ENCODE data around the gene SMARCE1. TPM values are rescaled to one million over a fixed set of nuclear protein-coding genes. Genes with fewer than 3 reads are reported as not detected.
"Not testable (repeated sequence)": the region's sequence is repeated elsewhere in the genome, so short reads cannot be mapped to it uniquely, and the experiment has no call there.

SMARCE1 gene
- total and polyA plus RNA-seq, 8 donors = 83.9 to 262 (median 227) TPM

GRCh38 chr17:40597556-40598300, 49.9 kb downstream of the SMARCE1 start:
- TF ChIP-seq CTCF (IDR thresholded peaks at IDR 0.05) = no peak
- DNase-seq = no peak
- peak overlapping the region in 1 of 2 donors; percentile 35 for H3K27ac ChIP-seq
- no peaks in the 10 kb centered on the region for H3K4me1 ChIP-seq
- no peak overlapping the region for H3K4me3 ChIP-seq
- no peaks in the 10 kb centered on the region for H3K36me3 ChIP-seq
- no peaks in the 10 kb centered on the region for H3K9me3 ChIP-seq
- ATAC-seq = no peak
- intact Hi-C loops (cut with DNase I) = no loop called here
- H3K27me3 ChIP-seq = no peaks in the 10 kb centered on the region

GRCh38 chr17:40597156-40597555, 50.5 kb downstream of the SMARCE1 start:
- intact Hi-C loops (cut with DNase I) = no loop called here
- H3K27me3 ChIP-seq = no peaks in the 10 kb centered on the region
- H3K4me3 ChIP-seq = no peak overlapping the region
- no peaks in the 10 kb centered on the region for H3K9me3 ChIP-seq
- ATAC-seq (no peak), DNase-seq (no peak)
- H3K27ac ChIP-seq = no peak overlapping the region
- H3K36me3 ChIP-seq = no peaks in the 10 kb centered on the region
- H3K4me1 ChIP-seq = no peaks in the 10 kb centered on the region
- TF ChIP-seq CTCF (IDR thresholded peaks at IDR 0.05) = no peak

GRCh38 chr17:40596261-40596919, 51.2 kb downstream of the SMARCE1 start:
- intact Hi-C loops (cut with DNase I) = no loop called here
- no peak overlapping the region for H3K27ac ChIP-seq
- ATAC-seq = peak; percentile 79
- DNase-seq = no peak
- no peaks in the 10 kb centered on the region for H3K9me3 ChIP-seq
- H3K4me3 ChIP-seq = no peak overlapping the region
- TF ChIP-seq CTCF (IDR thresholded peaks at IDR 0.05) = no peak
- no peaks in the 10 kb centered on the region for H3K36me3 ChIP-seq
- H3K4me1 ChIP-seq = no peaks in the 10 kb centered on the region
- H3K27me3 ChIP-seq = no peaks in the 10 kb centered on the region

GRCh38 chr17:40590742-40591141, 56.9 kb downstream of the SMARCE1 start:
- intact Hi-C loops (cut with DNase I) = no loop called here
- no peak overlapping the region for H3K27ac ChIP-seq
- ATAC-seq (no peak), DNase-seq (no peak)
- no peaks in the 10 kb centered on the region for H3K4me1 ChIP-seq
- H3K4me3 ChIP-seq = no peak overlapping the region
- no peaks in the 10 kb centered on the region for H3K9me3 ChIP-seq
- no peaks in the 10 kb centered on the region for H3K27me3 ChIP-seq
- no peak for TF ChIP-seq CTCF (IDR thresholded peaks at IDR 0.05)
- no peaks in the 10 kb centered on the region for H3K36me3 ChIP-seq

GRCh38 chr17:40588552-40588951, 59.1 kb downstream of the SMARCE1 start:
- intact Hi-C loops (cut with DNase I) = no loop called here
- no peaks in the 10 kb centered on the region for H3K4me1 ChIP-seq
- H3K27me3 ChIP-seq = no peaks in the 10 kb centered on the region
- H3K9me3 ChIP-seq = peaks cover 0 to 9% of the 10 kb centered on the region in 2 donors
- no peak for TF ChIP-seq CTCF (IDR thresholded peaks at IDR 0.05)
- no peak overlapping the region for H3K4me3 ChIP-seq
- no peak for ATAC-seq
- DNase-seq = no peak
- no peak overlapping the region for H3K27ac ChIP-seq
- no peaks in the 10 kb centered on the region for H3K36me3 ChIP-seq

GRCh38 chr17:40586264-40586663, 61.4 kb downstream of the SMARCE1 start:
- H3K9me3 ChIP-seq; intact Hi-C loops (cut with DNase I); H3K36me3 ChIP-seq; H3K4me3 ChIP-seq; ATAC-seq; H3K27me3 ChIP-seq; H3K27ac ChIP-seq; DNase-seq: not testable (repeated sequence)
- peaks cover 0 to 14% of the 10 kb centered on the region in 2 donors for H3K4me1 ChIP-seq

GRCh38 chr17:40584950-40585349, 62.7 kb downstream of the SMARCE1 start:
- ATAC-seq; H3K9me3 ChIP-seq; DNase-seq; H3K27ac ChIP-seq; H3K36me3 ChIP-seq; H3K4me3 ChIP-seq; H3K27me3 ChIP-seq; intact Hi-C loops (cut with DNase I): not testable (repeated sequence)
- peaks cover 0 to 14% of the 10 kb centered on the region in 2 donors for H3K4me1 ChIP-seq
